Measurements from ENCODE around the gene CELF5.

- TF ChIP-seq CTCF (tag by site-specific recombination; IDR thresholded peaks at IDR 0.05) (no peak), MYNN (tag by site-specific recombination; IDR thresholded peaks at IDR 0.05; ENCODE audit: borderline replicate concordance) (no peak), ZNF792 (tag by site-specific recombination; IDR thresholded peaks at IDR 0.05) (no peak), ZNF837 (tag by site-specific recombination; IDR thresholded peaks at IDR 0.05) (no peak), ZNF114 (tag by site-specific recombination; IDR thresholded peaks at IDR 0.05) (no peak), ZNF561 (tag by site-specific recombination; IDR thresholded peaks at IDR 0.05; ENCODE audit: borderline replicate concordance) (no peak), HOXA7 (CRISPR knock-in tag; IDR thresholded peaks at IDR 0.05; ENCODE audit: borderline replicate concordance) (no peak), ZNF664 (tag by site-specific recombination; IDR thresholded peaks at IDR 0.05) (no peak), ZNF274 (IDR thresholded peaks at IDR 0.05; ENCODE audit: low read length) (no peak), ZNF274 (tag by site-specific recombination; IDR thresholded peaks at IDR 0.05; ENCODE audit: borderline replicate concordance) (no peak), ZNF416 (tag by site-specific recombination; IDR thresholded peaks at IDR 0.05) (no peak)
Observed at GRCh38 chr19:3186891-3187661, 37.4 kb upstream of the CELF5 start.
